ENCODE data around the gene SPOCK1.

DNA sequence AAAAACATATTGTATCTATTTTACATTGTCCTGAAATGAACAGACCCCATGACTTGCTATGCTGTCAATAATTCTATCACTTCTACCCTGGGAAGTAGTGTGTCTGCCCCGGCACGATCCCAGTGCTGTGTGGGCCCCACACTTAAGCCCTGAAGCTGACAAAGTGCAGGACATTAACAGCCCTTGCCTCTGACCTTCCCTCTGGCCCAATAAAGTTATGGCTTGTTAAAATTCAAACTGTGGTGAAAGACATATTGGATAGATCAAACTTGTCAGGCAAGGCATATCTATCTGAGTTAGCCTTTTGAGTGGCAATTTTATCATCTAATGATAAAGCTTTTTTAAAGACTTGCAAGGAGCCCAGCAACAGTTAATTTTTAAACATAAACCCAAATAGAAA is 229.2 kb downstream of the SPOCK1 start:
- no peak for TF ChIP-seq POLR2AphosphoS5 (IDR thresholded peaks at IDR 0.05; ENCODE audit: borderline replicate concordance, low read depth, low read length)
- no peak for TF ChIP-seq EZH2 (IDR thresholded peaks at IDR 0.05)
- TF ChIP-seq FOXP2 (optimal IDR thresholded peaks at IDR 0.05; ENCODE audit: control extremely low read depth, extremely low read length, insufficient read depth), result no peak

Data from SK-N-MC (cell line).